ENCODE data around the gene CCDC73. TPM values are rescaled to one million over a fixed set of nuclear protein-coding genes. Genes with fewer than 3 reads are reported as not detected.

Gene CCDC73
- total and polyA plus RNA-seq, 2 of the 4 experiments (the other 2 are of a cell fraction) = not detected

DNA sequence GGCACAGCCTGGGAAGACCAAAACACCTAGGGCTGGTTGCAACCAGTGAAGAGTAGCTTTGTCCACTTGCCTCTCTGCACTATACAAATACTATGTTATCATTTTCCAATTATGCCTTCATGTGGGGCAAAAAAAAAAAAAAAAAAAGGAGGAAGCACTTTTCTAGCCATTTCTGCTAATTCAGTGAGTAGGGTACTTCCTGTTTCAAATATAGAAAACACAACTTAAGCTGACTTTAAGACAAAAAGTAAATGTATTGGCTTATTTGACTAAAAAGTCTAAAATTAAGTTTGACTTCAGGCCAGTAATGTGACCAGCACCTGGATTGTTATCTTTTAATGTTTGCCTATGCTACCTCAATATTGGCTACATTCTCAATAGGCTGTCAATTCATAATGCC lies 15.3 kb downstream of the CCDC73 start:
- H3K9me1 ChIP-seq (ENCODE audit: insufficient read depth, low read length) = no peaks in the 10 kb centered on the region
- H3K27ac ChIP-seq (ENCODE audit: insufficient read depth, low read length) = no peak overlapping the region
- H4K5ac ChIP-seq (ENCODE audit: low read depth, low read length) = no peak overlapping the region
- H3K4me2 ChIP-seq (ENCODE audit: low read depth, low read length) = no peak overlapping the region
- H3K56ac ChIP-seq (ENCODE audit: extremely low read depth, insufficient read depth, low read length) = no peak overlapping the region
- no peaks in the 10 kb centered on the region for H3K79me1 ChIP-seq (ENCODE audit: low read depth in 1 of 2, low read length in 2 of 2)
- H4K20me1 ChIP-seq (ENCODE audit: insufficient read depth, low read length) = no peaks in the 10 kb centered on the region
- H2BK120ac ChIP-seq (ENCODE audit: low read depth, low read length) = no peak overlapping the region
- no peak overlapping the region for H3K4ac ChIP-seq (ENCODE audit: low read depth, low read length)
- TF ChIP-seq MAFK (IDR thresholded peaks at IDR 0.05; ENCODE audit: low read depth, low read length) (no peak), RAD21 (IDR thresholded peaks at IDR 0.05; ENCODE audit: low read length) (no peak)
- TF ChIP-seq, protein P1, sequence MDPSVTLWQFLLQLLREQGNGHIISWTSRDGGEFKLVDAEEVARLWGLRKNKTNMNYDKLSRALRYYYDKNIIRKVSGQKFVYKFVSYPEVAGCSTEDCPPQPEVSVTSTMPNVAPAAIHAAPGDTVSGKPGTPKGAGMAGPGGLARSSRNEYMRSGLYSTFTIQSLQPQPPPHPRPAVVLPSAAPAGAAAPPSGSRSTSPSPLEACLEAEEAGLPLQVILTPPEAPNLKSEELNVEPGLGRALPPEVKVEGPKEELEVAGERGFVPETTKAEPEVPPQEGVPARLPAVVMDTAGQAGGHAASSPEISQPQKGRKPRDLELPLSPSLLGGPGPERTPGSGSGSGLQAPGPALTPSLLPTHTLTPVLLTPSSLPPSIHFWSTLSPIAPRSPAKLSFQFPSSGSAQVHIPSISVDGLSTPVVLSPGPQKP (IDR thresholded peaks at IDR 0.05; ENCODE audit: borderline replicate concordance, low read depth, low read length) = no peak
- CTCF ChIA-PET = interaction anchor here (0.6 kb wide), 1 partner anchor 233 kb away, joined by 7 read pairs; no protein-coding TSS in a partner anchor
- H2AK9ac ChIP-seq (replicated peaks; ENCODE audit: low read depth, low read length, poor library complexity) = no peak overlapping the region
- H3K18ac ChIP-seq (ENCODE audit: low read depth, low read length) = no peak overlapping the region
- in situ Hi-C loops (cut with MboI; ENCODE audit: low sequenced_read_pairs) (no loop called here), intact Hi-C loops (cut with micrococcal nuclease) (no loop called here), dilution Hi-C loops (cut with HindIII; ENCODE audit: low sequenced_read_pairs, unreplicated experiment) (no loop called here)
- no peak overlapping the region for H3K4me3 ChIP-seq (ENCODE audit: insufficient read depth, low read depth, low read length)
- H4K91ac ChIP-seq (ENCODE audit: insufficient read depth, low read depth, low read length) = no peak overlapping the region
- no peak overlapping the region for H3K23ac ChIP-seq (ENCODE audit: low read depth, low read length)
- no peak overlapping the region for H2AFZ ChIP-seq (replicated peaks; ENCODE audit: low read length, poor library complexity)
- BruUV-seq (replicated peaks) = no TSS peak
- no peak overlapping the region for H3K14ac ChIP-seq (replicated peaks; ENCODE audit: low read depth, low read length)
- POLR2A ChIA-PET (ENCODE audit: unreplicated experiment) = no interaction called here
- no peak overlapping the region for H2AK5ac ChIP-seq (ENCODE audit: low read depth, low read length)
- no peak overlapping the region for H2BK5ac ChIP-seq (ENCODE audit: low read depth, low read length, poor library complexity, severe bottlenecking)
- no peaks in the 10 kb centered on the region for H3K4me1 ChIP-seq (ENCODE audit: control insufficient read depth, insufficient read depth, low read length)
- H3K9ac ChIP-seq (ENCODE audit: low read depth, low read length) = no peak overlapping the region
- H3K36me3 ChIP-seq (ENCODE audit: control insufficient read depth, insufficient read depth, low read length) = no peaks in the 10 kb centered on the region
- DNase-seq (no peak), ATAC-seq (ENCODE audit: low read depth) (no peak)
- no peak overlapping the region for H4K8ac ChIP-seq (ENCODE audit: low read depth in 2 of 2, low read length in 2 of 2)
- H3K27me3 ChIP-seq (ENCODE audit: control insufficient read depth, insufficient read depth, low read length) = peaks cover 2% of the 10 kb centered on the region; the same call in 1 of the 2 replicates
- no peak overlapping the region for H2BK15ac ChIP-seq (ENCODE audit: low read depth, low read length)
- no peak overlapping the region for H2BK20ac ChIP-seq (ENCODE audit: low read depth, low read length)
- no peaks in the 10 kb centered on the region for H3K9me3 ChIP-seq (ENCODE audit: control insufficient read depth, insufficient read depth, low read length)
